Measurements from ENCODE around the gene ZNF281.

ZNF281 gene

GRCh38 chr1:200401263-200401662, 8.6 kb downstream of the ZNF281 start:
- H3K27me3 ChIP-seq (ENCODE audit: control insufficient read depth, insufficient read depth, low read length) = no peaks in the 10 kb centered on the region
- H3K9ac ChIP-seq (ENCODE audit: low read length) = no peak overlapping the region
- H3K9me3 ChIP-seq (ENCODE audit: control insufficient read depth, low read length) = no peaks in the 10 kb centered on the region
- H3K36me3 ChIP-seq (ENCODE audit: control insufficient read depth, insufficient read depth, low read length) = no peaks in the 10 kb centered on the region
- no peaks in the 10 kb centered on the region for H3K4me1 ChIP-seq (ENCODE audit: control insufficient read depth, insufficient read depth, low read length)
- H3K4me3 ChIP-seq (ENCODE audit: low read length) = no peak overlapping the region

GRCh38 chr1:200400556-200400955, 9.3 kb downstream of the ZNF281 start:
- H3K27me3 ChIP-seq (ENCODE audit: control insufficient read depth, insufficient read depth, low read length) = no peaks in the 10 kb centered on the region
- H3K9me3 ChIP-seq (ENCODE audit: control insufficient read depth, low read length) = no peaks in the 10 kb centered on the region
- no peak overlapping the region for H3K9ac ChIP-seq (ENCODE audit: low read length)
- no peaks in the 10 kb centered on the region for H3K36me3 ChIP-seq (ENCODE audit: control insufficient read depth, insufficient read depth, low read length)
- H3K4me3 ChIP-seq (ENCODE audit: low read length) = no peak overlapping the region
- H3K4me1 ChIP-seq (ENCODE audit: control insufficient read depth, insufficient read depth, low read length) = no peaks in the 10 kb centered on the region

- no peaks in the 10 kb centered on the region for H3K4me1 ChIP-seq (ENCODE audit: control insufficient read depth, insufficient read depth, low read length)
- no peaks in the 10 kb centered on the region for H3K36me3 ChIP-seq (ENCODE audit: control insufficient read depth, insufficient read depth, low read length)
- no peaks in the 10 kb centered on the region for H3K27me3 ChIP-seq (ENCODE audit: control insufficient read depth, insufficient read depth, low read length)
- no peak overlapping the region for H3K4me3 ChIP-seq (ENCODE audit: low read length)
- H3K9ac ChIP-seq (ENCODE audit: low read length) = no peak overlapping the region
- H3K9me3 ChIP-seq (ENCODE audit: control insufficient read depth, low read length) = no peaks in the 10 kb centered on the region
These were observed 10.0 kb downstream of the ZNF281 start for GRCh38 chr1:200399860-200400259.

- Histone ChIP-seq H3K36me3 (ENCODE audit: control insufficient read depth, insufficient read depth, low read length) (no peaks in the 10 kb centered on the region), H3K9me3 (ENCODE audit: control insufficient read depth, low read length) (no peaks in the 10 kb centered on the region), H3K4me1 (ENCODE audit: control insufficient read depth, insufficient read depth, low read length) (no peaks in the 10 kb centered on the region), H3K9ac (ENCODE audit: low read length) (no peak overlapping the region), H3K4me3 (ENCODE audit: low read length) (no peak overlapping the region), H3K27me3 (ENCODE audit: control insufficient read depth, insufficient read depth, low read length) (no peaks in the 10 kb centered on the region)
These were observed 11.5 kb downstream of the ZNF281 start for GRCh38 chr1:200398373-200398772.

- Histone ChIP-seq H3K4me1 (ENCODE audit: control insufficient read depth, insufficient read depth, low read length) (no peaks in the 10 kb centered on the region), H3K9ac (ENCODE audit: low read length) (no peak overlapping the region), H3K36me3 (ENCODE audit: control insufficient read depth, insufficient read depth, low read length) (no peaks in the 10 kb centered on the region), H3K27me3 (ENCODE audit: control insufficient read depth, insufficient read depth, low read length) (no peaks in the 10 kb centered on the region), H3K9me3 (ENCODE audit: control insufficient read depth, low read length) (no peaks in the 10 kb centered on the region), H3K4me3 (ENCODE audit: low read length) (no peak overlapping the region)
These were observed 17.1 kb downstream of the ZNF281 start for GRCh38 chr1:200392625-200393185.

GRCh38 chr1:200391747-200392146, 18.1 kb downstream of the ZNF281 start:
- H3K9ac ChIP-seq (ENCODE audit: low read length) = no peak overlapping the region
- H3K9me3 ChIP-seq (ENCODE audit: control insufficient read depth, low read length) = no peaks in the 10 kb centered on the region

GRCh38 chr1:200388791-200389190, 21.0 kb downstream of the ZNF281 start:
- H3K9me3 ChIP-seq (ENCODE audit: control insufficient read depth, low read length) = no peaks in the 10 kb centered on the region
- H3K27me3 ChIP-seq (ENCODE audit: control insufficient read depth, insufficient read depth, low read length) = no peaks in the 10 kb centered on the region
- H3K4me1 ChIP-seq (ENCODE audit: control insufficient read depth, insufficient read depth, low read length) = no peaks in the 10 kb centered on the region
- no peak overlapping the region for H3K9ac ChIP-seq (ENCODE audit: low read length)
- no peaks in the 10 kb centered on the region for H3K36me3 ChIP-seq (ENCODE audit: control insufficient read depth, insufficient read depth, low read length)
- H3K4me3 ChIP-seq (ENCODE audit: low read length) = no peak overlapping the region

More at GRCh38 chr1:200391747-200392146, 18.1 kb downstream of the ZNF281 start:
- H3K4me3 ChIP-seq (ENCODE audit: low read length) = no peak overlapping the region
- no peaks in the 10 kb centered on the region for H3K27me3 ChIP-seq (ENCODE audit: control insufficient read depth, insufficient read depth, low read length)
- no peaks in the 10 kb centered on the region for H3K36me3 ChIP-seq (ENCODE audit: control insufficient read depth, insufficient read depth, low read length)
- no peaks in the 10 kb centered on the region for H3K4me1 ChIP-seq (ENCODE audit: control insufficient read depth, insufficient read depth, low read length)

GRCh38 chr1:200386416-200386815, 23.4 kb downstream of the ZNF281 start:
- Histone ChIP-seq H3K9ac (ENCODE audit: low read length) (no peak overlapping the region), H3K9me3 (ENCODE audit: control insufficient read depth, low read length) (no peaks in the 10 kb centered on the region), H3K4me3 (ENCODE audit: low read length) (no peak overlapping the region), H3K36me3 (ENCODE audit: control insufficient read depth, insufficient read depth, low read length) (no peaks in the 10 kb centered on the region), H3K27me3 (ENCODE audit: control insufficient read depth, insufficient read depth, low read length) (no peaks in the 10 kb centered on the region), H3K4me1 (ENCODE audit: control insufficient read depth, insufficient read depth, low read length) (no peaks in the 10 kb centered on the region)

GRCh38 chr1:200384818-200385390, 24.9 kb downstream of the ZNF281 start:
- H3K4me1 ChIP-seq (ENCODE audit: control insufficient read depth, insufficient read depth, low read length) = peaks cover 6% of the 10 kb centered on the region
- no peak overlapping the region for H3K9ac ChIP-seq (ENCODE audit: low read length)
- H3K27me3 ChIP-seq (ENCODE audit: control insufficient read depth, insufficient read depth, low read length) = no peaks in the 10 kb centered on the region
- no peaks in the 10 kb centered on the region for H3K9me3 ChIP-seq (ENCODE audit: control insufficient read depth, low read length)
- no peak overlapping the region for H3K4me3 ChIP-seq (ENCODE audit: low read length)
- no peaks in the 10 kb centered on the region for H3K36me3 ChIP-seq (ENCODE audit: control insufficient read depth, insufficient read depth, low read length)

- Histone ChIP-seq H3K36me3 (ENCODE audit: control insufficient read depth, insufficient read depth, low read length) (no peaks in the 10 kb centered on the region), H3K9me3 (ENCODE audit: control insufficient read depth, low read length) (no peaks in the 10 kb centered on the region), H3K4me3 (ENCODE audit: low read length) (no peak overlapping the region), H3K4me1 (ENCODE audit: control insufficient read depth, insufficient read depth, low read length) (peaks cover 6% of the 10 kb centered on the region), H3K9ac (ENCODE audit: low read length) (no peak overlapping the region), H3K27me3 (ENCODE audit: control insufficient read depth, insufficient read depth, low read length) (no peaks in the 10 kb centered on the region)
These were observed 28.4 kb downstream of the ZNF281 start for GRCh38 chr1:200381256-200381984.

GRCh38 chr1:200380589-200381021, 29.2 kb downstream of the ZNF281 start:
- Histone ChIP-seq H3K4me3 (ENCODE audit: low read length) (no peak overlapping the region), H3K4me1 (ENCODE audit: control insufficient read depth, insufficient read depth, low read length) (peaks cover 6% of the 10 kb centered on the region), H3K9ac (ENCODE audit: low read length) (no peak overlapping the region), H3K27me3 (ENCODE audit: control insufficient read depth, insufficient read depth, low read length) (no peaks in the 10 kb centered on the region), H3K9me3 (ENCODE audit: control insufficient read depth, low read length) (no peaks in the 10 kb centered on the region), H3K36me3 (ENCODE audit: control insufficient read depth, insufficient read depth, low read length) (no peaks in the 10 kb centered on the region)

- no peaks in the 10 kb centered on the region for H3K36me3 ChIP-seq (ENCODE audit: control insufficient read depth, insufficient read depth, low read length)
- H3K9ac ChIP-seq (ENCODE audit: low read length) = no peak overlapping the region
- H3K4me3 ChIP-seq (ENCODE audit: low read length) = no peak overlapping the region
- no peaks in the 10 kb centered on the region for H3K27me3 ChIP-seq (ENCODE audit: control insufficient read depth, insufficient read depth, low read length)
- H3K4me1 ChIP-seq (ENCODE audit: control insufficient read depth, insufficient read depth, low read length) = peaks cover 6% of the 10 kb centered on the region
- no peaks in the 10 kb centered on the region for H3K9me3 ChIP-seq (ENCODE audit: control insufficient read depth, low read length)
These were observed 29.8 kb downstream of the ZNF281 start for GRCh38 chr1:200379940-200380588.
